GM19397 (cell line): ENCODE data around the gene BTF3L4.
"Not testable (repeated sequence)": the region's sequence is repeated elsewhere in the genome, so short reads cannot be mapped to it uniquely, and the experiment has no call there.

Experiments used
- ATAC-seq: cut with Tn5 transposase; IDR thresholded peaks from one replicate; pipeline ENCODE4 v1.9.1; 2021; ENCODE audit warnings: mild to moderate bottlenecking, moderate library complexity; ENCODE audit not compliant: unreplicated experiment

BTF3L4 gene

GRCh38 chr1:52056163-52056936 is at the start of gene BTF3L4:
BTF3L4 (plus strand) TSS chr1:52056295; CDS start chr1:52059848, 3,553 bp downstream.
- ATAC-seq = peak; percentile 85

- ATAC-seq = no peak
These were observed 48.7 kb upstream of the BTF3L4 start for GRCh38 chr1:52007215-52008002.

DNA sequence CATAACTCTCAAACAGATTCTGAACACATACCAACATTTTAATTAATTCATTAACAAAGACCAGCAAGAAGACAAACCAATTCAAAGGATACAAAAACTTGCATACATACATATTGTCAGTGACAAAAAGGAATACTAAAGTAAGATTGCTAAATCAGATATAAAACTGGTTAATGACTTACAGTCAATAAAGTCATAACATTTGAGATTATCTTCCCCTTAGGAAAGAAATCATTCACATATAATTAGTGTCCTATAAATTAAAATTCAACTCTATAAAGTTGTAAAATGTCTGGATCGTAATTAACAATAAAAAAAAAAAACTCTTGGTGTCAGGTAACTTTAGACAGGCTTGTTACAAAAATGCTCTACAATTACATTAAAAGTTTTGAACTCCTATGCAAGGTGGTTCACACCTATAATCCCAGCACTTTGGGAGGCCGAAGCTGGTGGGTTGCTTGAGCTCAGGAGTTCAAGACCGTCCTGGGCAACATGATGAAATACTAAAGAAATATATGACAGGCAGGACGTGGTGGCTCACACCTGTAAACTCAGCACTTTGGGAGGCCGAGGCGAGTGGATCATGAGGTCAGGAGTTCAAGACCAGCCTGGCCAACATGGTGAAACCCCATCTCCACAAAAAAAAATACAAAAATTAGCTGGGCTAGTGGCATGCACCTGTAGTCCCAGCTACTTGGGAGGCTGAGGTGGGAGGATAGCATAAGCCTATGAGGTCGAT is 47.9 kb upstream of the BTF3L4 start:
- ATAC-seq = no peak

DNA sequence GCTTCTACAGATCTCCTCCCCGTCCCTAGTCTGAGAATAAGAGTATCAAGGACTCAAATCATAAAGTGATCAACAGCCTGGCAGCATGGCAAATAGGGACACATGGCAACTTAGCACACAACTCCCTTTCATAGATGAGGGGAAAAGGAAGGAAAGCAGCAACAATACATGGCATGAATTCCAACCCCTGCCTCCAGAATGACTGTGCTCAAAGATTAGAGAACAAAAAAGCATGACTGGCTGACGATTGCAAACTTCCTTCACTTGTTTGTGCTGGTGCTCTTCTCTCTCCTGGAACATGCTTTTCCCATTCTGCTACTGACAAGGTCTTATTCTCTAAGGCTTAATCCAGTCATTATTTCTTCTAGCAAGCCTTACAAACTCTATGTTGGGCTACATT is 34.0 kb upstream of the BTF3L4 start:
- no peak for ATAC-seq

GRCh38 chr1:52026278-52026677 is 29.8 kb upstream of the BTF3L4 start:
- ATAC-seq = no peak

DNA sequence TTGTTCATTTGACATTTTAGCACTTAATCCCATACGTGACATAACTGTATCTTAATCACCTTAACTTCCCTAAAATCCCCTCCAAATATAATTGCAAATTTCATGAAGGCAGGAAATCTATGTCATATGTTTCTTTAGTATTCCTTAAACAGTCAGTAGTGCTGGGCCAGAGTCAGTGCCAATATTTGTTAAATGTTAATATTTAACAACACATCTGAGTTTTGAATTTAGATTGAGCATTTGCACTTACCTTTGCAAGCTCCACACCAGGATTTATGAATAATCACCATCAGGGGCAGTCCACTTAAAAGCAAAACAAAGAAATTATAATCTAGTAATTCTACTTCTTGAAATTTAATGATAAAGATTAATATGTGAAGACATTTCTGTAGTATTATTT is 27.8 kb upstream of the BTF3L4 start:
- no peak for ATAC-seq

DNA sequence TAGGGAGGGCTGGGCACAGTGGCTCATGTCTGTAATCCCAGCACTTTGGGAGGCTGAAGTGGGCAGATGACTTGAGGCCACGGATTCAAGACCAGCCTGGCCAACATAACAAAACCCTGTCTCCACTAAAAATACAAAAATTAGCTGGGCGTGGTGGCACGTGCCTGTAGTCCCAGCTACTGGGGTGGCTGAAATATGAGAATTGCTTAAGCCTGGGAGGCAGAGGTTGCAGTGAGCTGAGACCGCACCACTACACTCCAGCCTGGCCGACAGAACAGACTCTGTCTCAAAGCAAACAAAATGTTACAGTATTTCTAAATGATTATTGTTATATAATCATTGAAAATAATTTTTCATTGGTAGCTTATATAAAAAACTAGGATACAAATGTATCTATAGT is 27.3 kb upstream of the BTF3L4 start:
- not testable (repeated sequence) for ATAC-seq

DNA sequence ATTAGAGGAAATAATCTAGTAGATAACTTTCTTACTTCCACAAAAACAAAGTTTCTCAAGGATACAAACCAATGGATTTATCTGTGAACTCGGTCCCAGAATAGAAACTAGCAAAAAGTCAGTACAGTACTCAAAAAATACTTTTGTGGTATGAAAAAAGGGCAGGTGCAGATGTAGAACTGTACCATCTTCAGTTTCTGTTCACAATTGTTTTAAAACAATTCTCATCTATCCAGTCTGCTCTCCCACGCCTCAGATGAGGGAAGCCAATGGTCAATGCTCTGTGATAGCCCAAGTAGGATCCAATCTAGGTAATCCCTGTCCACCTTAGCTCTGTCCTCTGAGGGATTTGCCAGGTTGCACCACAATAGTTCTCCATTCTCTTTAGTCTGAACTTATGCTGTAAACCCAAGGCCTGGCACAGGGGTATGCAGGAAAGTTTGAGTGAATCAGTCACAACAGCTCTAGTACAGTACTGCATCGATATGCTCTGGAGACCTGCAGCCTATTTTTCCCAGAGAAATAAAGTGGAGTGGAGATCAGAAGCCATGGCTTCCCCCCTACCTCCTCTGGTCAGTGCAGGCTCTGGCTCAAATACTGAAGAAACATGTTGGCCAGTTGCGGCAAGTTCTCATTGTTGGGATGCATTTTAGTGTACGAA is 23.8 kb upstream of the BTF3L4 start:
- ATAC-seq = peak; percentile 12

GRCh38 chr1:52032785-52033131 is 23.3 kb upstream of the BTF3L4 start:
- ATAC-seq = peak; percentile 35

- ATAC-seq = peak; percentile 91
These were observed 22.7 kb upstream of the BTF3L4 start, which contains the start of gene KTI12 for GRCh38 chr1:52033190-52034049. KTI12 (minus strand) TSS chr1:52033810; CDS start chr1:52033761, 49 bp downstream.

GRCh38 chr1:52034050-52034384 is 22.1 kb upstream of the BTF3L4 start:
- no peak for ATAC-seq

- no peak for ATAC-seq
These were observed 18.7 kb upstream of the BTF3L4 start for GRCh38 chr1:52037402-52037814.

DNA sequence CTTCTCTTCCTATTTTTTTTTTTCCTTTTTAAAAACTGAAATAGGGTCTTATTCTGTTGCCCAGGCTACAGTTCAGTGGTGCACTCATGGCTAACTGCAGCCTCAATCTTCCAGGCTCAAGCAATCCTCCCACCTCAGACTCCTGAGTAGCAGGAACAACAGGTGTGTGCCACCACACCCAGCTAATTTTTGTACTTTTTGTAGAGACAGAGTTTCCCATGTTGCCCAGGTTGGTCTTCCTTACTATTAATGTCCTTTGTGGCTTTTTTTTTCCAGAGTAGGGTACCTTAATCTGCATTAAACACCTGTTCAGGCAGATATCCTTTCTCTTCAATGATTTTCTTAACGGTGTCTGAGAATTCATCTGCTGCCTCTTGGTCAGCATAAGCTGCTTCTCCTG is 18.2 kb upstream of the BTF3L4 start:
- no peak for ATAC-seq

GRCh38 chr1:52041551-52042185 is 14.4 kb upstream of the BTF3L4 start:
- no peak for ATAC-seq

GRCh38 chr1:52045236-52045635 is 10.9 kb upstream of the BTF3L4 start:
- no peak for ATAC-seq

GRCh38 chr1:52045666-52046195 is 10.4 kb upstream of the BTF3L4 start:
- not testable (repeated sequence) for ATAC-seq

GRCh38 chr1:52049337-52049736 is 6.8 kb upstream of the BTF3L4 start:
- ATAC-seq = not testable (repeated sequence)

- ATAC-seq = no peak
These were observed 2.2 kb upstream of the BTF3L4 start for GRCh38 chr1:52053862-52054261.

GRCh38 chr1:52054496-52055065 is 1.5 kb upstream of the BTF3L4 start:
- ATAC-seq = no peak
